ENCODE results near the gene SLC49A3. TPM values are rescaled to one million over a fixed set of nuclear protein-coding genes. Genes with fewer than 3 reads are reported as not detected.

Gene SLC49A3
- total and polyA plus RNA-seq, 2 of the 4 experiments (the other 2 are of a cell fraction): under 0.01 to 0.32 TPM

DNA sequence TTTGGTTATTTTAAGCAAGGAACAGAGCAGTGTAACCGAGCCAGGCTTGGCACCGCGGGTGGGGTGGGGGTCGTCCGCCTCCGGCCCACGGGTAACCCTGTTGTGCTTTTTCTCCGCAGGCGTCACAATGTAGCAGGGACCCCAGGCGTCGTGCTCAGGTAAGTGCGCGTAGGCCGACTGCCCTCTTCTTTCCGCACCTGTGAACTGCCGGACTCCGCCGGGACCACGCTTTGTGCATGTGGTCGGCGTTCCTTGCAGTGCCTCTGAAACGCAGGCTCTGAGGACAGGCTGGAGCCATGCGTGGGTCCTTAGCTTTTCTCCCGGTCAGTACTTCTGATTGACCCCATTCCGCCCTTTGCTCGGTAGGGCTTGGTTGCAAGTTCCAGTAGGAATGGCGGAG, 41.6 kb upstream of the SLC49A3 start:
- peaks cover 15 to 58% of the 10 kb centered on the region in 2 experiments for H3K79me1 ChIP-seq (ENCODE audit: low read depth in 1 of 2, low read length in 2 of 2)
- in situ Hi-C loops (cut with MboI; ENCODE audit: low sequenced_read_pairs): no loop called here
- BruUV-seq (replicated peaks): no TSS peak
- DNase-seq (no peak), ATAC-seq (ENCODE audit: low read depth) (no peak)
- no peak overlapping the region for H3K4ac ChIP-seq (ENCODE audit: low read depth, low read length)
- CTCF ChIA-PET: no interaction called here
- WGBS, 2 experiments (ENCODE audit: extremely low coverage in 2 of 2, insufficient read length in 1 of 2): 94% methylated on average over 23 of the region's 27 CpGs; no CpG with 5 or more reads in 1 of the 2 experiments
- H3K9ac ChIP-seq (ENCODE audit: low read depth, low read length): no peak overlapping the region
- no peak overlapping the region for H4K8ac ChIP-seq (ENCODE audit: low read depth in 2 of 2, low read length in 2 of 2)
- H3K4me2 ChIP-seq (ENCODE audit: low read depth, low read length): no peak overlapping the region
- H2AK5ac ChIP-seq (ENCODE audit: low read depth, low read length): no peak overlapping the region
- no peak overlapping the region for H3K18ac ChIP-seq (ENCODE audit: low read depth, low read length)
- peak overlapping the region; percentile 28 for H2AK9ac ChIP-seq (replicated peaks; ENCODE audit: low read depth, low read length, poor library complexity)
- dilution Hi-C loops (cut with HindIII; ENCODE audit: low sequenced_read_pairs, unreplicated experiment): no loop called here
- no peak overlapping the region for H2BK20ac ChIP-seq (ENCODE audit: low read depth, low read length)
- H3K36me3 ChIP-seq (ENCODE audit: control insufficient read depth, insufficient read depth, low read length): peaks cover 42% of the 10 kb centered on the region
- H3K27ac ChIP-seq (ENCODE audit: insufficient read depth, low read length): no peak overlapping the region
- intact Hi-C loops (cut with micrococcal nuclease): no loop called here
- no peaks in the 10 kb centered on the region for H3K9me3 ChIP-seq (ENCODE audit: control insufficient read depth, insufficient read depth, low read length)
- peaks cover 12% of the 10 kb centered on the region for H3K4me1 ChIP-seq (ENCODE audit: control insufficient read depth, insufficient read depth, low read length)
- H3K4me3 ChIP-seq (ENCODE audit: insufficient read depth, low read depth, low read length): no peak overlapping the region
- no peaks in the 10 kb centered on the region for H3K27me3 ChIP-seq (ENCODE audit: control insufficient read depth, insufficient read depth, low read length)
- TF ChIP-seq, protein P1, sequence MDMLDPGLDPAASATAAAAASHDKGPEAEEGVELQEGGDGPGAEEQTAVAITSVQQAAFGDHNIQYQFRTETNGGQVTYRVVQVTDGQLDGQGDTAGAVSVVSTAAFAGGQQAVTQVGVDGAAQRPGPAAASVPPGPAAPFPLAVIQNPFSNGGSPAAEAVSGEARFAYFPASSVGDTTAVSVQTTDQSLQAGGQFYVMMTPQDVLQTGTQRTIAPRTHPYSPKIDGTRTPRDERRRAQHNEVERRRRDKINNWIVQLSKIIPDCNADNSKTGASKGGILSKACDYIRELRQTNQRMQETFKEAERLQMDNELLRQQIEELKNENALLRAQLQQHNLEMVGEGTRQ (IDR thresholded peaks at IDR 0.05; ENCODE audit: low read depth, low read length): no peak
- TF ChIP-seq RCOR1 (IDR thresholded peaks at IDR 0.05; ENCODE audit: insufficient replicate concordance, low read length): no peak
- TF ChIP-seq, protein P2, sequence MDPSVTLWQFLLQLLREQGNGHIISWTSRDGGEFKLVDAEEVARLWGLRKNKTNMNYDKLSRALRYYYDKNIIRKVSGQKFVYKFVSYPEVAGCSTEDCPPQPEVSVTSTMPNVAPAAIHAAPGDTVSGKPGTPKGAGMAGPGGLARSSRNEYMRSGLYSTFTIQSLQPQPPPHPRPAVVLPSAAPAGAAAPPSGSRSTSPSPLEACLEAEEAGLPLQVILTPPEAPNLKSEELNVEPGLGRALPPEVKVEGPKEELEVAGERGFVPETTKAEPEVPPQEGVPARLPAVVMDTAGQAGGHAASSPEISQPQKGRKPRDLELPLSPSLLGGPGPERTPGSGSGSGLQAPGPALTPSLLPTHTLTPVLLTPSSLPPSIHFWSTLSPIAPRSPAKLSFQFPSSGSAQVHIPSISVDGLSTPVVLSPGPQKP (IDR thresholded peaks at IDR 0.05; ENCODE audit: borderline replicate concordance, low read depth, low read length): no peak
- TF ChIP-seq FOS (IDR thresholded peaks at IDR 0.05; ENCODE audit: low read depth, low read length): no peak
- no peak overlapping the region for H2BK120ac ChIP-seq (ENCODE audit: low read depth, low read length)
- H2BK15ac ChIP-seq (ENCODE audit: low read depth, low read length): no peak overlapping the region
- no peak overlapping the region for H3K14ac ChIP-seq (replicated peaks; ENCODE audit: low read depth, low read length)
- H3K23ac ChIP-seq (ENCODE audit: low read depth, low read length): no peak overlapping the region
- POLR2A ChIA-PET (ENCODE audit: unreplicated experiment): no interaction called here
- H4K20me1 ChIP-seq (ENCODE audit: insufficient read depth, low read length): peaks cover 59% of the 10 kb centered on the region
- no peak overlapping the region for H4K5ac ChIP-seq (ENCODE audit: low read depth, low read length)
- H3K56ac ChIP-seq (ENCODE audit: extremely low read depth, insufficient read depth, low read length): no peak overlapping the region
- no peak overlapping the region for H4K91ac ChIP-seq (ENCODE audit: insufficient read depth, low read depth, low read length)
- H2BK5ac ChIP-seq (ENCODE audit: low read depth, low read length, poor library complexity, severe bottlenecking): no peak overlapping the region
- H2AFZ ChIP-seq (replicated peaks; ENCODE audit: low read length, poor library complexity): no peak overlapping the region
- H3K9me1 ChIP-seq (ENCODE audit: insufficient read depth, low read length): peaks cover 9% of the 10 kb centered on the region
